Skeletal muscle tissue (tissue), 4 donors: Measurements from ENCODE around the gene JPH3. TPM values are rescaled to one million over a fixed set of nuclear protein-coding genes. Genes with fewer than 3 reads are reported as not detected.

Source experiments
- H3K27ac ChIP-seq: one replicate; pipeline ENCODE4 v1.7.0; 2013; ENCODE audit warnings: mild to moderate bottlenecking, low read depth, low read length, inconsistent platforms
- H3K27me3 ChIP-seq, 3 donors: one replicate each; pipeline ENCODE4 v1.7.0; 2013; ENCODE audit warnings: low read length in 3 of 3; ENCODE audit not compliant: control insufficient read depth in 3 of 3, insufficient read depth in 3 of 3
- H3K36me3 ChIP-seq, 3 donors: one replicate each; pipeline ENCODE4 v1.7.0; 2013; ENCODE audit warnings: low read length in 3 of 3; ENCODE audit not compliant: control insufficient read depth in 3 of 3, insufficient read depth in 3 of 3
- H3K4me1 ChIP-seq, 3 donors: one replicate each; pipeline ENCODE4 v1.7.0; 2013; ENCODE audit warnings: low read length in 3 of 3, mild to moderate bottlenecking in 3 of 3; ENCODE audit not compliant: control insufficient read depth in 3 of 3, insufficient read depth in 3 of 3
- H3K4me3 ChIP-seq, 3 donors: one replicate each; pipeline ENCODE4 v1.7.0; 2013; ENCODE audit warnings: low read length in 3 of 3
- H3K9ac ChIP-seq, 3 donors: one replicate each; pipeline ENCODE4 v1.7.0; 2013; ENCODE audit warnings: low read length in 3 of 3, mild to moderate bottlenecking in 3 of 3, moderate library complexity in 2 of 3, low read depth in 1 of 3
- H3K9me3 ChIP-seq, 3 donors: one replicate each; pipeline ENCODE4 v1.7.0; 2013; ENCODE audit warnings: low read length in 3 of 3; ENCODE audit not compliant: control insufficient read depth in 3 of 3
- total RNA-seq: library from RNA; depleted of rRNA; stranded (reverse); fragments of >200 nt; gene quantifications from one replicate; pipeline ENCODE4 v1.2.3, GENCODE V29; 2014
- donor health status: Osteomylitis.

Gene JPH3
- total RNA-seq, 1 donor from 2014 or later = not detected

GRCh38 chr16:87735270-87736007 is 133.1 kb downstream of the JPH3 start:
- no peaks in the 10 kb centered on the region for H3K4me1 ChIP-seq
- H3K4me3 ChIP-seq = no peak overlapping the region
- no peak overlapping the region for H3K27ac ChIP-seq
- H3K36me3 ChIP-seq = peaks cover 13 to 19% (median 14%) of the 10 kb centered on the region in 3 donors
- H3K27me3 ChIP-seq = no peaks in the 10 kb centered on the region
- no peaks in the 10 kb centered on the region for H3K9me3 ChIP-seq
- no peak overlapping the region for H3K9ac ChIP-seq

GRCh38 chr16:87736008-87736382 is 133.7 kb downstream of the JPH3 start:
- peaks cover 15 to 23% (median 16%) of the 10 kb centered on the region in 3 donors for H3K36me3 ChIP-seq
- no peak overlapping the region for H3K4me3 ChIP-seq
- no peak overlapping the region for H3K27ac ChIP-seq
- no peak overlapping the region for H3K9ac ChIP-seq
- H3K27me3 ChIP-seq = no peaks in the 10 kb centered on the region
- no peaks in the 10 kb centered on the region for H3K9me3 ChIP-seq
- peaks cover 0 to 2% (median 0%) of the 10 kb centered on the region in 3 donors for H3K4me1 ChIP-seq

DNA sequence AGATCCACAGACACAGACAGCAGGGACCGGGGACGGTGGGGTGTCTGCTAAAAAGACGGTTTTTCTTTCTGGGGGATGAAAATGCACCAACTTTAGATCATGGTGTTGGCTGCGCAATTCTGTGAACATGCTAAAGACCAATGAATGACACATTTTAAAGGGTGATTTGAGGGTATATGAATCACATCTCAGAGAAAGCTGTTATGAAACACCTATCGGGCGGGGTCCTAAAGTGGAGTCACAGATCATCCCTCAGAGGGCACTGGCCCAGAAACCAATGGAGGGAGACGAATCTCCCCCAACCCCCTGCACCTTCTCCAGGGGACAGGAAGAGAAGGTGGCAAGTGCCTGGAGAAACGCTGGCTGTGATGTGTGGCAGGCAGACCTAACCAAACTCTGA is 137.5 kb downstream of the JPH3 start:
- no peak overlapping the region for H3K4me3 ChIP-seq
- H3K9me3 ChIP-seq = no peaks in the 10 kb centered on the region
- H3K27me3 ChIP-seq = no peaks in the 10 kb centered on the region
- no peak overlapping the region for H3K27ac ChIP-seq
- H3K4me1 ChIP-seq = peaks cover 0 to 3% (median 2%) of the 10 kb centered on the region in 3 donors
- peaks cover 15 to 23% (median 18%) of the 10 kb centered on the region in 3 donors for H3K36me3 ChIP-seq
- H3K9ac ChIP-seq = no peak overlapping the region

GRCh38 chr16:87740441-87740840 is 138.1 kb downstream of the JPH3 start:
- no peaks in the 10 kb centered on the region for H3K27me3 ChIP-seq
- peaks cover 16 to 25% (median 24%) of the 10 kb centered on the region in 3 donors for H3K36me3 ChIP-seq
- H3K4me1 ChIP-seq = peaks cover 0 to 3% (median 2%) of the 10 kb centered on the region in 3 donors
- H3K4me3 ChIP-seq = no peak overlapping the region
- H3K9me3 ChIP-seq = no peaks in the 10 kb centered on the region
- H3K27ac ChIP-seq = no peak overlapping the region
- H3K9ac ChIP-seq = no peak overlapping the region

DNA sequence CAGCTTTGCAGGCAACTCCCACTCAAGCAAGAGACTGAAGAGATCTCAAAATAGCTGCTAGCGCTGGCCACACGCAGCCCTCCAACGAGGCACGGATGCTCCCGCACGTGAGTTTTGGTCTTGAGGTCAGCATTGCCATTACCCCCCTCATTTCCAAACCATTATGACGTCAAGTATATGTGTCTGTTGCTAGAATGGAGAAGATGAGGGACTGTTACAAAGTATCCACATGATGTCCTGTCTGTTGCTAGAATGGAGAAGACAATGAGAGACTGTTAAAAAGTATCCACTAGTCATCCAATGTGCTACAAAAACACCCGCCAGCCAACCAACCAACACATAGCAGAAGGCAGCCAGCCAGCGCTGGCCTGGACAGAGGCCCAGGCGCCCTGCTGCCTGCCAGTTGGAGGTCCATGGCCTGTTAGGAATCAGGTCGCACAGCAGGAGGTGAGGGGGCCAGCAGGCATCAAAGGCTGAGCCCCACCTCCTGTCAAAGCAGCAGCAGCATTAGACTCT is 138.7 kb downstream of the JPH3 start:
- Histone ChIP-seq H3K9ac (peak overlapping the region in 1 of 3 donors; percentile 40), H3K27ac (no peak overlapping the region)

DNA sequence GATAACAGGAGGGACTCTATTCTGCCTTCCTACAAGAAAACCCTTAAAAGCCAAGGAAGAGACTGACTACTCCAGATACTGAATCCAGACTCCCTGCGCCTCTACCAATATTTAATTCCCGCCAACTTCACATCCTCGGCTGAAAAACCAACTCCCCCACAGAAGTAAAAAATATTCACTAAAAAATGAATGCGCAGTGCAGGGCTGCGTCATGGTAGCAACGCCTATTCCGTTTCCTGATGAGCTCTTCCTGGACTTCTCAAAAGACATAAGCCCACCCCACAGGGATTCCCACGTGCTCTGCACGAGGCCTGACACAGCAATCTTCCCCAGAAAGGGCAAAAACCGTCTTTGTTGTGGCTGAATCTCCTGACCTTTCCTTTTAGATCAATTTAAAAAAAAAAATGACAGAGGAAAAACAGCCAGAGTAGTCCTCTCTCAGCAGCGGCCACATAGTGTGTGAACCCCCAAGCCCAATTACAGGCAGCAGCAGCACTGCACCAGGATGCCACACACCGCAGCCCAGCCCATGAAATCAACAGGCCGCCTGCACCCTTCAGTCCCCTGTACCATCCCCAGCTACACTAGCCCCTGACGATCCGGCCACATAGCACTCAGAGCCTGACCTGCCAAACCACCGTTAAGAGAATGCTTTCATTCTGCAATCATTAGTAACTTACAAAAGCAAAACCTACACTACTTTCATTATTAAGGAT is 139.6 kb downstream of the JPH3 start:
- Histone ChIP-seq H3K27me3 (no peaks in the 10 kb centered on the region), H3K4me1 (peaks cover 0 to 3% (median 2%) of the 10 kb centered on the region in 3 donors), H3K9me3 (no peaks in the 10 kb centered on the region), H3K36me3 (peaks cover 24 to 32% (median 30%) of the 10 kb centered on the region in 3 donors), H3K27ac (no peak overlapping the region), H3K9ac (no peak overlapping the region), H3K4me3 (no peak overlapping the region)

More for the DNA sequence above, 138.7 kb downstream of the JPH3 start:
- Histone ChIP-seq H3K27me3 (no peaks in the 10 kb centered on the region), H3K36me3 (peaks cover 19 to 29% (median 28%) of the 10 kb centered on the region in 3 donors), H3K4me3 (no peak overlapping the region), H3K4me1 (peaks cover 0 to 3% (median 2%) of the 10 kb centered on the region in 3 donors), H3K9me3 (no peaks in the 10 kb centered on the region)

DNA sequence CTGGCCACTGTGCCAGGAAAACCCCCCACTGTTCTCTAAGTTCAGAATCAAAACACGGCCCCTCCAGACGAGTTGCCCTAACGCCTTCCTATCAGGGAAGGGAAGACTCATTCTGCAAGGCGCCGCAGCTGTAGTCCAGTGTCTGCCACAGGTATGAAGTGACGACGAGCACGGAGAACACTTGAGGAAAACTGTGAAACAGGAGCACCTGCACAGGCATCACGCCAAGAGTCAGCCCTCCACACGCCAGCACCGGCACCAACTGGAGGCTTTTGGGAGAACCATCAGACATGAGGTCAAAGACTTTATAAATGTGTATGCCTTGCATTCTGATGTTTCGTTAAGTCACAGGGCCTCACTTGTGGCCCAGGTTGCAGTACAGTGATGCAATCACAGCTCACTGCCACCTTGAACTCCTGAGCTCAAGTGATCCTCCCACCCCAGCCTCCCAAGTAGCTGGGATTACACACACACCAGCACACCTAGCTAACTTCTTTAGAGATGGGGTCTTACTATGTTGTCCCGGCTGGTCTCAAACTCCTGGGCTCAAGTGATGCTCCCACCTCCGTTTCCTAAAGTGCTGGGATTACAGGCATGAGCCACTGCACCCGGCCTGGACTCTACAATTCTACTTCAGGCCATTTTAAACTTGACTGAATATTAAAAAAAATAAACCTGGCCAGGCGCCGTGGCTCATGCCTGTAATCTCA is 140.6 kb downstream of the JPH3 start:
- Histone ChIP-seq H3K27ac (no peak overlapping the region), H3K36me3 (peaks cover 35 to 41% (median 41%) of the 10 kb centered on the region in 3 donors), H3K4me1 (peaks cover 0 to 3% (median 2%) of the 10 kb centered on the region in 3 donors), H3K9me3 (no peaks in the 10 kb centered on the region), H3K27me3 (no peaks in the 10 kb centered on the region), H3K4me3 (no peak overlapping the region), H3K9ac (no peak overlapping the region)

- peaks cover 0 to 3% (median 2%) of the 10 kb centered on the region in 3 donors for H3K4me1 ChIP-seq
- H3K4me3 ChIP-seq = no peak overlapping the region
- no peak overlapping the region for H3K9ac ChIP-seq
- H3K27me3 ChIP-seq = no peaks in the 10 kb centered on the region
- H3K27ac ChIP-seq = no peak overlapping the region
- peaks cover 53 to 55% (median 53%) of the 10 kb centered on the region in 3 donors for H3K36me3 ChIP-seq
- H3K9me3 ChIP-seq = no peaks in the 10 kb centered on the region
Observed at GRCh38 chr16:87744750-87745514, 142.6 kb downstream of the JPH3 start.

DNA sequence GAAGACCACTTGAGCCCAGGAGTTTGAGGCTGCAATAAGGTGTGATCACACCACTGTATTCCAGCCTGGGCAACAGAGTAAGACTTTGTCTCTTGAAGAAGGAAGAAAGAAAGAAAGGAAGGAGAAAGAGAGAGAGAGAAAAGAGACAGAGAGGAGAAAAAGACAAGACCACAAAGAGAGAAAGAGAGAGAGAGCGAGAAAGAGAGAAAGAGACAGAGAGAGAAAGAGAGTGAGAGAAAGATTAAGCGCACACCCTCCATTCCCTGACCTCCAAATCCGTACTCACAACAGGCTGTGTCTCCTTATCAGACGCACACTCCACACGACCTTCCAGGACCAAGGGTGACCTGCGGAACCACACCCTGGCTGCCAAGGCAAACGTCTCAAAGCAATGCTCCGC is 143.9 kb downstream of the JPH3 start:
- H3K4me3 ChIP-seq = no peak overlapping the region
- peak overlapping the region in 1 of 3 donors; percentile 8 for H3K9ac ChIP-seq
- peaks cover 0 to 1% (median 0%) of the 10 kb centered on the region in 3 donors for H3K4me1 ChIP-seq
- H3K36me3 ChIP-seq = peaks cover 56 to 58% (median 58%) of the 10 kb centered on the region in 3 donors
- H3K9me3 ChIP-seq = no peaks in the 10 kb centered on the region
- H3K27ac ChIP-seq = no peak overlapping the region
- no peaks in the 10 kb centered on the region for H3K27me3 ChIP-seq
